Prostate gland (tissue), 2 donors: ENCODE measurements around the gene F11.

Source experiments
- CTCF ChIP-seq, 4 experiments: fragments of 200-600 bp in 2 of 4; fragments of 450-650 bp in 2 of 4; sonication (generic) in 2 of 4; IDR thresholded peaks; 1 replicate in 3 of 4; 2 replicates in 1 of 4; pipeline ENCODE4 v1.5.1; 2016 to 2019; ENCODE audit warnings: antibody characterized with exemption in 4 of 4, mild to moderate bottlenecking in 2 of 4, moderate library complexity in 2 of 4
- POLR2A ChIP-seq: fragments of 450-650 bp; IDR thresholded peaks from one replicate; pipeline ENCODE4 v1.6.1; 2016; ENCODE audit warnings: antibody characterized with exemption, mild to moderate bottlenecking

DNA sequence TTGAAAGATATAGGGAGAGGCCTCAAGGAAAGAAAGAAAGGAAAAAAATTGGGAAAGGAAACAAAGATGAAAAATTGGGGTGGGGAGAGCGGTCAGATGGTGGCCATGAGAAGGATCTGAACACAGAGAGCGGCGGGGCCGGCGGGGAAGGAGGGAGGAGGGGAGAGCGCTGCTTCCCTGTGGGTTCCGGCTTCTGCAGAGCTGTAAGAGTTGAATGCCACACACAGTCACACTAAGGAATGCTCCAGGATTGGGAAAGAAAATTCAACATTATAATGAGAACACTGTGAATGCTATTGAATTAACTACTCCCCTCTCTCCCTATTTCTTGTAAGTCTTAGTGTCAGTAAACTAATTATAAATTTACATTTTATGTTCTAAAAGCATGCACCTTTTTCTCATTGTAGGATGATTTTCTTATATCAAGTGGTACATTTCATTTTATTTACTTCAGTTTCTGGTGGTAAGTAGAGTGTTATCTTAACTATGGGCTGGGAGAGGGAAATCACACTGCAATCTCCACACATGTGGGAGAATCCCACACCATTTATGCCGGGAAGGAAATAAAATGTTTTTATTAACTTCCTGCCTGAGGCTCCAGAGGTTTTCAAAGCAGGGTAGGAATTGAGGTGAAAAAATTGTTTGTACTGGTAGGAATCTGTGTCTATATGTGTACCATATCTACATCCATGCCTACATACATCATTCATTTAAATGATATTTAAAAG lies 904 bp downstream of the F11 start:
- TF ChIP-seq CTCF (IDR thresholded peaks at IDR 0.05) (no peak), POLR2A (no peak)
